Caco-2 (cell line): ENCODE results near the gene ZNF837. TPM values are rescaled to one million over a fixed set of nuclear protein-coding genes. Genes with fewer than 3 reads are reported as not detected.
"Not testable (repeated sequence)": the region's sequence is repeated elsewhere in the genome, so short reads cannot be mapped to it uniquely, and the experiment has no call there.

Experiments
- BruUV-seq: library from RNA; stranded (reverse); fragments of 400-500 nt; replicated peaks from 2 replicates; lab custom pipeline; 2021; lab: Mats Ljungman, UMichigan
- CTCF ChIA-PET: fragments of 300-600 bp; sonication (Branson Sonifier 250); formaldehyde crosslinking; loops from one replicate; lab custom pipeline; 2022; ENCODE audit warnings: antibody characterized with exemption; lab: Charles Lee
- POLR2A ChIA-PET: fragments of 300-600 bp; sonication (Branson Sonifier 250); formaldehyde crosslinking; loops from one replicate; lab custom pipeline; 2022; ENCODE audit warnings: antibody characterized with exemption; lab: Charles Lee
- DNase-seq, 2 experiments: peaks; one replicate each; pipeline versions ENCODE4 v3.0.0 to v3.0.0-alpha.2; 2020 to 2022
- H3K27me3 ChIP-seq: replicated peaks from 2 replicates; pipeline ENCODE4 v1.6.0; 2011; ENCODE audit warnings: low read length; ENCODE audit not compliant: control insufficient read depth, insufficient read depth
- H3K36me3 ChIP-seq: 2 replicates; pipeline ENCODE4 v1.5.1; 2011; ENCODE audit warnings: low read length; ENCODE audit not compliant: control insufficient read depth, insufficient read depth
- H3K4me1 ChIP-seq: fragments of 250-450 bp; sonication (Bioruptor Pico); 2 replicates; pipeline ENCODE4 v1.5.1; 2020; ENCODE audit warnings: mild to moderate bottlenecking
- H3K4me3 ChIP-seq: 2 replicates; pipeline ENCODE4 v1.5.1; 2011; ENCODE audit warnings: low read depth, mild to moderate bottlenecking, control low read depth, low read length
- H3K9me3 ChIP-seq: fragments of 250-450 bp; sonication (Bioruptor Pico); 2 replicates; pipeline ENCODE4 v1.5.1; 2020; ENCODE audit warnings: mild to moderate bottlenecking, moderate library complexity
- H3K27ac Mint-ChIP-seq: one replicate; pipeline ENCODE4 v1.8.0; 2022; ENCODE audit warnings: mixed read lengths; ENCODE audit not compliant: unreplicated experiment
- H3K27me3 Mint-ChIP-seq: one replicate; pipeline ENCODE4 v1.8.0; 2022; ENCODE audit warnings: mixed read lengths; ENCODE audit not compliant: insufficient read depth, unreplicated experiment
- H3K36me3 Mint-ChIP-seq: one replicate; pipeline ENCODE4 v1.8.0; 2022; ENCODE audit warnings: mild to moderate bottlenecking, mixed read lengths; ENCODE audit not compliant: insufficient read depth, unreplicated experiment
- H3K4me1 Mint-ChIP-seq: one replicate; pipeline ENCODE4 v1.8.0; 2022; ENCODE audit warnings: low read depth, mixed read lengths; ENCODE audit not compliant: unreplicated experiment
- H3K4me3 Mint-ChIP-seq: one replicate; pipeline ENCODE4 v1.8.0; 2022; ENCODE audit warnings: mild to moderate bottlenecking, moderate library complexity, mixed read lengths; ENCODE audit not compliant: unreplicated experiment
- H3K9me3 Mint-ChIP-seq: one replicate; pipeline ENCODE4 v1.8.0; 2022; ENCODE audit warnings: mixed read lengths; ENCODE audit not compliant: unreplicated experiment
- intact Hi-C: fragments of 100-400 bp; cut with micrococcal nuclease; formaldehyde crosslinking; loops from one replicate; pipeline ENCODE4 v1.10.0; 2022; ENCODE audit not compliant: unreplicated experiment
- total RNA-seq: library from RNA; stranded (reverse); gene quantifications from 2 replicates; pipeline ENCODE4 v1.2.3, GENCODE V29; 2022
- TF ChIP-seq, protein P1 (sequence below), 2 experiments: fragments of 200-600 bp in 1 of 2; IDR thresholded peaks; 1 replicate in 1 of 2; 2 replicates in 1 of 2; pipeline versions ENCODE4 v1.5.1 to v1.8.0; 2011 to 2022; ENCODE audit warnings: antibody characterized with exemption in 1 of 2, control low read depth in 1 of 2, inconsistent platforms in 1 of 2, low read depth in 1 of 2, low read length in 1 of 2, mild to moderate bottlenecking in 1 of 2, moderate library complexity in 1 of 2; ENCODE audit not compliant: insufficient read depth in 1 of 2, severe bottlenecking in 1 of 2, unreplicated experiment in 1 of 2

ZNF837 gene
- total RNA-seq, 1 experiment from 2014 or later = 2.3 TPM

DNA sequence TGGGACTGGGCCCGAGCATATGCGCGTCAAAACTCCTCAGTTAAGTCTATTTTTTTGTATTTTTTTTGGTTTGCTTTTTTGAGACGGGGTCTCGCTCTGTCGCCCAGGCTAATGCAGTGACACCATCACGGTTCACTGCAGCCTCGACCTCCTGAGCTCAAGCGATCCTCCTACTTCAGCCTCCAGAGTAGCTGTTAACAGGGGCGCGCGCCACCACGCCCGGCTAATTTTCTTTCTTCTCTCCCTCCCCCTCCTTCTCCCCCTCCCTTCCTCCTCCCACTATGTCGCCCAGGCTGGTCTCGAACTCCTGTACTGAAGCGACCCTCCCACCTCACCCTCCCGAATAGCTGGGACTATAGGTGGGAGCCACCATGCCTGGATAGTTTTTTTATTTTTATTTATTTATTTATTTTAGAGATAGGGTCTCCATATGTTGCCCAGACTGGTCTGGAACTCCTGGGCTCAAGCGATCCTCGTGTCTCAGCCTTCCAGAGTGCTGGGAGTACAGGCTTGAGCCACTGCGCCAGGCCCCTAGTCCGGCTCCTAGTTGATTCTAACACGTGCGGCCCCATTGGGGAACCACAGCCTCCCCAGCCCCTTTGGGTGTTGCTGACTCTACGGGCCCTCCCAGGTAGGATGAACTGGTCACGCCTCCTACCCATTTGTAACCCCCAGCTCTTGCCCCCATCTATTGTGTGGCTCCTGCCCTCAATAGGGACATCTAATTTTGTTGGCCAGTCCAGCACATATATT lies 806 bp upstream of the ZNF837 start:
- TSS peak; percentile 45 for BruUV-seq
- ChIA-PET CTCF (interaction anchor here (0.8 kb wide), 1 partner anchor 19 kb away, joined by 4 read pairs; the partner anchor contains the start of gene ZNF497), POLR2A (interaction anchor here (0.7 to 1.0 kb wide), 2 partner anchors 19 to 37 kb away, joined by 5 to 6 read pairs; partner anchors contain the start of gene ZNF497)
- peak overlapping the region; percentile 65 for H3K4me3 ChIP-seq
- DNase-seq = peak in 1 of 2 experiments; percentile 32
- no peaks in the 10 kb centered on the region for H3K27me3 ChIP-seq
- Mint-ChIP-seq H3K9me3 (no peaks in the 10 kb centered on the region), H3K27me3 (no peaks in the 10 kb centered on the region), H3K27ac (peak overlapping the region; percentile 85), H3K36me3 (peaks cover 24% of the 10 kb centered on the region), H3K4me3 (peak overlapping the region; percentile 87), H3K4me1 (peaks cover 12% of the 10 kb centered on the region)
- intact Hi-C loops = loop anchor here (1.0 to 2.0 kb wide), 4 partner anchors 19 to 103 kb away; partner anchors contain the start of genes ERVK3-1, ZNF324, ZNF497 and ZNF8
- peaks cover 19% of the 10 kb centered on the region for H3K4me1 ChIP-seq
- no peaks in the 10 kb centered on the region; the same call in 1 of the 2 replicates for H3K36me3 ChIP-seq
- H3K9me3 ChIP-seq = no peaks in the 10 kb centered on the region
- TF ChIP-seq, protein P1, sequence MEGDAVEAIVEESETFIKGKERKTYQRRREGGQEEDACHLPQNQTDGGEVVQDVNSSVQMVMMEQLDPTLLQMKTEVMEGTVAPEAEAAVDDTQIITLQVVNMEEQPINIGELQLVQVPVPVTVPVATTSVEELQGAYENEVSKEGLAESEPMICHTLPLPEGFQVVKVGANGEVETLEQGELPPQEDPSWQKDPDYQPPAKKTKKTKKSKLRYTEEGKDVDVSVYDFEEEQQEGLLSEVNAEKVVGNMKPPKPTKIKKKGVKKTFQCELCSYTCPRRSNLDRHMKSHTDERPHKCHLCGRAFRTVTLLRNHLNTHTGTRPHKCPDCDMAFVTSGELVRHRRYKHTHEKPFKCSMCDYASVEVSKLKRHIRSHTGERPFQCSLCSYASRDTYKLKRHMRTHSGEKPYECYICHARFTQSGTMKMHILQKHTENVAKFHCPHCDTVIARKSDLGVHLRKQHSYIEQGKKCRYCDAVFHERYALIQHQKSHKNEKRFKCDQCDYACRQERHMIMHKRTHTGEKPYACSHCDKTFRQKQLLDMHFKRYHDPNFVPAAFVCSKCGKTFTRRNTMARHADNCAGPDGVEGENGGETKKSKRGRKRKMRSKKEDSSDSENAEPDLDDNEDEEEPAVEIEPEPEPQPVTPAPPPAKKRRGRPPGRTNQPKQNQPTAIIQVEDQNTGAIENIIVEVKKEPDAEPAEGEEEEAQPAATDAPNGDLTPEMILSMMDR (IDR thresholded peaks at IDR 0.05; ENCODE audit: insufficient read depth in 1 of 2, low read depth in 1 of 2, low read length in 1 of 2, severe bottlenecking in 1 of 2, unreplicated experiment in 1 of 2) = no peak

DNA sequence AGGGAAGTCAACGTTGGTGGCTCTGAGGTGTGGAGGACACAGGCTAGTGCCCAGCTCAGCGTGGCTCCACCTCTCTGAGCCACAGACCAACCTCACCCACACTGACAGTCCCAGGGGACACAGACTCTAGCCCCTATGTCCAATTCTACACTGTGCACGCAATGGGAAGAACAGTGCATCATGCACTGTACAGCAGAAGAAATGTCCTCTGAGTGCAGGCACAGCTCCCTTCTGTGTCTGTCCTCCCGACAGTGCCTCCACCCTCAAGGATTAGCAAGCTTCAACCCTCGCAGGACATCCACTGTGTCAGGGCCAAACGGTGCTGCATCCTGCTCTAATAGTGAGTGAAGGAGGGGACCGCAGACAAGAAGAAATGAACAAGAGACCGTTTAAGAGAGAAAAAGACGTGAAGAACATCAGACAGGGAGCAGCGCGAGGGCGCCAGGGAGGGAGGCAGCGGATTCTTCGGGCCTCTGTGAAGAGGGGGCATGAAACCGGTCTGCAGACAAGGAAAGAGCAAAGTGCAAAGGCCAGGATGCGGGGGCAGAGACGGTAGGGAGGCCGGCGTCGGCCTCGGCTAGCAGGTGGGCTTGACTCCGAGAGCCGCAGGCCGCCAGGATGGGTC lies 681 bp downstream of the ZNF837 start:
- Histone ChIP-seq H3K36me3 (no peaks in the 10 kb centered on the region; the same call in 1 of the 2 replicates), H3K4me3 (peak overlapping the region; percentile 68), H3K27me3 (no peaks in the 10 kb centered on the region), H3K4me1 (peaks cover 11% of the 10 kb centered on the region), H3K9me3 (no peaks in the 10 kb centered on the region)
- CTCF ChIA-PET = interaction anchor here (1.1 kb wide), 1 partner anchor 18 kb away, joined by 3 read pairs; the partner anchor contains the start of gene ZNF497
- POLR2A ChIA-PET = interaction anchor here (0.7 to 1.1 kb wide), 2 partner anchors 18 to 28 kb away, joined by 3 to 5 read pairs; partner anchors contain the start of genes ZNF497 and ZNF584
- H3K36me3 Mint-ChIP-seq = peaks cover 14% of the 10 kb centered on the region
- H3K4me3 Mint-ChIP-seq = peak overlapping the region; percentile 87
- BruUV-seq = TSS peak; percentile 28
- H3K4me1 Mint-ChIP-seq = peaks cover 5% of the 10 kb centered on the region
- intact Hi-C loops = loop anchor here (1.0 to 2.0 kb wide), 3 partner anchors 53 to 101 kb away; partner anchors contain the start of genes ZNF324 and ZNF8
- peak overlapping the region; percentile 85 for H3K27ac Mint-ChIP-seq
- DNase-seq = no peak
- no peaks in the 10 kb centered on the region for H3K27me3 Mint-ChIP-seq
- no peaks in the 10 kb centered on the region for H3K9me3 Mint-ChIP-seq
- TF ChIP-seq, protein P1 (IDR thresholded peaks at IDR 0.05; ENCODE audit: insufficient read depth in 1 of 2, low read depth in 1 of 2, low read length in 1 of 2, severe bottlenecking in 1 of 2, unreplicated experiment in 1 of 2) = no peak

DNA sequence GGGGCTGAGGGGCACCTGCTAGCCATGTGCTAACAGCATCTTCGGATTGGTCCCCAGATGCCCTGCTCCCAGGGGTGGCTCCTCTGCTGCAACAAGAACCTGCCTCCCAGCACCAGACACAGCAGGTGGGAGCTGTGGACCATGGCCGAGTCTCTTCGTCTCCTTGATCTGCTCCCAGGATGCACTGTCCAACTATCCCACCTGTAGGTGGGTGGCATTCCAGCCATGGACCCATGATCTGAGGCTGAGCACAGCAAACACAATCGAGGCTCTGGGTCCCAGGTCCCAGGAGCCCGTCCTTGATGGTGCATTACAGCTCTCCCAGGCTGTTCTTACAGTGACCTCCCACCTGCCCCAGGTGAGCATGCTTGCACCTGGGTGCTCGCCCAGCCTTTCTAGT lies 1.6 kb downstream of the ZNF837 start:
- Histone ChIP-seq H3K9me3 (no peaks in the 10 kb centered on the region), H3K27me3 (no peaks in the 10 kb centered on the region), H3K4me3 (peak overlapping the region; percentile 68; the same call in 1 of the 2 replicates), H3K4me1 (peaks cover 10% of the 10 kb centered on the region), H3K36me3 (no peaks in the 10 kb centered on the region; the same call in 1 of the 2 replicates)
- H3K4me1 Mint-ChIP-seq = peaks cover 5% of the 10 kb centered on the region
- ChIA-PET CTCF (interaction anchor here (1.1 kb wide), 1 partner anchor 17 kb away, joined by 3 read pairs; the partner anchor contains the start of gene ZNF497), POLR2A (interaction anchor here (1.1 kb wide), 1 partner anchor 29 kb away, joined by 3 read pairs; the partner anchor contains the start of gene ZNF584)
- H3K36me3 Mint-ChIP-seq = peaks cover 14% of the 10 kb centered on the region
- intact Hi-C loops = no loop called here
- TF ChIP-seq, protein P1 (IDR thresholded peaks at IDR 0.05; ENCODE audit: insufficient read depth in 1 of 2, low read depth in 1 of 2, low read length in 1 of 2, severe bottlenecking in 1 of 2, unreplicated experiment in 1 of 2) = no peak
- peak overlapping the region; percentile 87 for H3K4me3 Mint-ChIP-seq
- no TSS peak for BruUV-seq
- no peak for DNase-seq
- no peaks in the 10 kb centered on the region for H3K27me3 Mint-ChIP-seq
- H3K27ac Mint-ChIP-seq = no peak overlapping the region
- no peaks in the 10 kb centered on the region for H3K9me3 Mint-ChIP-seq

DNA sequence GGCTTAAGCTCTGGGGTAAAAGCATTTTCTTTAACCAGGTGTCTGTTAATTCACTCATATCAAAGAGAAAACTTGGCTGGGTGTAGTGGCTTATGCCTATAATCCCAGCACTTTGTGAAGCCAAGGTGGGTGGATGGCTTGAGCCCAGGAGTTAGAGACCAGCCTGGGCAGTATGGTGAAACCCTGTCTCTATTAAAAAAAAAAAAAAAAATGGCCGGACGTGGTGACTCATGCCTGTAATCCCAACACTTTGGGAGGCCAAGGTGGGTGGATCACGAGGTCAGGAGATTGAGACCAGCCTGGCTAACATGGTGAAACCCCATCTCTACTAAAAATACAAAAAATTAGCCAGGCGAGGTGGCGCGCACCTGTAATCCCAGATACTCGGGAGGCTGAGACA lies 4.1 kb downstream of the ZNF837 start:
- H3K27ac Mint-ChIP-seq, H3K9me3 ChIP-seq, H3K4me3 Mint-ChIP-seq, CTCF ChIA-PET, H3K36me3 ChIP-seq, H3K27me3 ChIP-seq, BruUV-seq, intact Hi-C loops, H3K27me3 Mint-ChIP-seq, DNase-seq, H3K9me3 Mint-ChIP-seq, POLR2A ChIA-PET, H3K4me1 ChIP-seq, H3K4me3 ChIP-seq, H3K4me1 Mint-ChIP-seq: not testable (repeated sequence)
- H3K36me3 Mint-ChIP-seq = peaks cover 14% of the 10 kb centered on the region
